ENCODE data around the gene LMAN1L.

DNA sequence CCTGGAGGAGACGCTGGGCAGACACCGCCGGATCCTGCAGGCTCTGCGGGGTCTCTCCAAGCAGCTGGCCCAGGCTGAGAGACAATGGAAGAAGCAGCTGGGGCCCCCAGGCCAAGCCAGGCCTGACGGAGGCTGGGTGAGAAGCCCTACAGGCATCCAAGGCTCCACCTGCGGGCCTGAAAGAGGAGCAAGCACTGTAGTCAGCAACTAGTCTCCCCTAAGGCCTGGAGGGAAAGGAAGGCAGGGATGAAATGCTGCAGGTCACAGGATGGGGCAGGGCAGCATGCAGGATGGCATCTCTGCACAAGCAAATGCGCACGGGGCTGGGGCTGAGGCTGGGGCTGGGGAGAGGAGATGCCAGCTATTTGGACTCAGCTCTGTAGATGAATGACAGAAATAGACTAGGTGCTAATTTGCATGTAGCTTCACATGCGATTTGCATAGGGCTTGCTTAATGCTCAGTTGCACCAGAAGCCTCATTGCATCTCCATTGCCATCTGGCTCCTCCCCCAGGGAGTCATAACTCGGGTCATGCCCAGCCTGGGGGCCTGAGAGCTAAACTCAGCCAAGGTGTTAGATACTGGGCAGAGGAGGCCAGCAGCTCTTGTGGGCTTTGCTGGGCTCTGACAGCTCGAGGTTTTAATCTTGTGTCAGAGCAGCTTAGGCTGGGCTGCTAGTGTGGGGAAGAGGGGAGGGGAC is 8.6 kb downstream of the LMAN1L start:
- TF ChIP-seq CTCF (IDR thresholded peaks at IDR 0.05; ENCODE audit: low read length): no peak
- TF ChIP-seq EZH2phosphoT487 (IDR thresholded peaks at IDR 0.05; ENCODE audit: low read length): no peak
